Cortex of kidney (tissue), 1 donor: Measurements from ENCODE around the gene CCR6.
"Not testable (repeated sequence)": the region's sequence is repeated elsewhere in the genome, so short reads cannot be mapped to it uniquely, and the experiment has no call there.

Experiments
- DNase-seq: peaks from one replicate; lab custom pipeline; 2025; lab: John Stamatoyannopoulos, UW

Gene CCR6

GRCh38 chr6:167172011-167172410 is 49.1 kb downstream of the CCR6 start:
- not testable (repeated sequence) for DNase-seq

GRCh38 chr6:167177271-167177670 is 54.4 kb downstream of the CCR6 start:
- DNase-seq: not testable (repeated sequence)

GRCh38 chr6:167178896-167179655 is 56.2 kb downstream of the CCR6 start:
- DNase-seq: not testable (repeated sequence)

GRCh38 chr6:167180086-167180485 is 57.2 kb downstream of the CCR6 start:
- not testable (repeated sequence) for DNase-seq

- not testable (repeated sequence) for DNase-seq
Observed at GRCh38 chr6:167181351-167181750, 58.5 kb downstream of the CCR6 start.

- not testable (repeated sequence) for DNase-seq
Observed at GRCh38 chr6:167182913-167183314, 60.0 kb downstream of the CCR6 start.

- not testable (repeated sequence) for DNase-seq
Observed at GRCh38 chr6:167185101-167185500, 62.2 kb downstream of the CCR6 start.

GRCh38 chr6:167187275-167187674 is 64.4 kb downstream of the CCR6 start:
- DNase-seq: not testable (repeated sequence)
